ENCODE results near the gene MED9. TPM values are rescaled to one million over a fixed set of nuclear protein-coding genes. Genes with fewer than 3 reads are reported as not detected.

MED9 gene
- total and polyA plus RNA-seq, 4 donors: 6.4 to 12.5 (median 8.8) TPM

- WGBS: 80% methylated on average over 7 of the region's 7 CpGs
- TF ChIP-seq GABPA (IDR thresholded peaks at IDR 0.05 in 1 of 2, conservative IDR thresholded peaks at IDR 0.05 in 1 of 2): no peak
- Histone ChIP-seq H3K27ac (ENCODE audit: low read depth in 1 of 2, low read length in 2 of 2) (no peak overlapping the region), H3K4me1 (ENCODE audit: control insufficient read depth in 4 of 4, insufficient read depth in 4 of 4, low read length in 3 of 4) (peaks cover 2 to 20% (median 11%) of the 10 kb centered on the region in 4 donors), H3K36me3 (ENCODE audit: control insufficient read depth in 4 of 4, insufficient read depth in 3 of 4, low read depth in 1 of 4, low read length in 3 of 4) (no peaks in the 10 kb centered on the region), H3K9ac (ENCODE audit: low read depth in 1 of 2, low read length in 2 of 2) (no peak overlapping the region), H3K9me3 (ENCODE audit: control insufficient read depth in 4 of 4, low read length in 3 of 4) (no peaks in the 10 kb centered on the region), H3K27me3 (ENCODE audit: control insufficient read depth in 4 of 4, insufficient read depth in 4 of 4, low read length in 3 of 4) (no peaks in the 10 kb centered on the region), H3K4me3 (ENCODE audit: low read depth in 1 of 3, low read length in 3 of 3) (no peak overlapping the region)
- DNase-seq (ENCODE audit: low spot score): no peak
These were observed 2.5 kb upstream of the MED9 start for GRCh38 chr17:17474341-17474740.

- H3K9ac ChIP-seq (ENCODE audit: low read depth in 1 of 2, low read length in 2 of 2): no peak overlapping the region
- 98% methylated on average over 3 of the region's 3 CpGs for WGBS
- H3K27me3 ChIP-seq (ENCODE audit: control insufficient read depth in 4 of 4, insufficient read depth in 4 of 4, low read length in 3 of 4): no peaks in the 10 kb centered on the region
- H3K4me1 ChIP-seq (ENCODE audit: control insufficient read depth in 4 of 4, insufficient read depth in 4 of 4, low read length in 3 of 4): peaks cover 4 to 27% (median 11%) of the 10 kb centered on the region in 4 donors
- no peak for DNase-seq (ENCODE audit: low spot score)
- H3K9me3 ChIP-seq (ENCODE audit: control insufficient read depth in 4 of 4, low read length in 3 of 4): no peaks in the 10 kb centered on the region
- no peak overlapping the region for H3K4me3 ChIP-seq (ENCODE audit: low read depth in 1 of 3, low read length in 3 of 3)
- H3K27ac ChIP-seq (ENCODE audit: low read depth in 1 of 2, low read length in 2 of 2): no peak overlapping the region
- TF ChIP-seq JUND (IDR thresholded peaks at IDR 0.05) (no peak), ATF3 (IDR thresholded peaks at IDR 0.05) (no peak), TAF1 (conservative IDR thresholded peaks at IDR 0.05) (no peak), ZBTB33 (IDR thresholded peaks at IDR 0.05) (no peak), RAD21 (IDR thresholded peaks at IDR 0.05) (no peak), FOXA1 (IDR thresholded peaks at IDR 0.05) (no peak), HNF4A (conservative IDR thresholded peaks at IDR 0.05) (no peak)
- peaks cover 0 to 2% (median 0%) of the 10 kb centered on the region in 4 donors for H3K36me3 ChIP-seq (ENCODE audit: control insufficient read depth in 4 of 4, insufficient read depth in 3 of 4, low read depth in 1 of 4, low read length in 3 of 4)
These were observed 2.4 kb downstream of the MED9 start for GRCh38 chr17:17479209-17479608.

- H3K4me1 ChIP-seq (ENCODE audit: control insufficient read depth in 4 of 4, insufficient read depth in 4 of 4, low read length in 3 of 4): peaks cover 4 to 27% (median 11%) of the 10 kb centered on the region in 4 donors
- H3K36me3 ChIP-seq (ENCODE audit: control insufficient read depth in 4 of 4, insufficient read depth in 3 of 4, low read depth in 1 of 4, low read length in 3 of 4): peaks cover 0 to 2% (median 0%) of the 10 kb centered on the region in 4 donors
- no peaks in the 10 kb centered on the region for H3K9me3 ChIP-seq (ENCODE audit: control insufficient read depth in 4 of 4, low read length in 3 of 4)
- H3K27me3 ChIP-seq (ENCODE audit: control insufficient read depth in 4 of 4, insufficient read depth in 4 of 4, low read length in 3 of 4): no peaks in the 10 kb centered on the region
- H3K4me3 ChIP-seq (ENCODE audit: low read depth in 1 of 3, low read length in 3 of 3): no peak overlapping the region
- no peak overlapping the region for H3K27ac ChIP-seq (ENCODE audit: low read depth in 1 of 2, low read length in 2 of 2)
- DNase-seq (ENCODE audit: low spot score): no peak
- no peak overlapping the region for H3K9ac ChIP-seq (ENCODE audit: low read depth in 1 of 2, low read length in 2 of 2)
- WGBS: 87% methylated on average over 6 of the region's 6 CpGs
- TF ChIP-seq MAX (IDR thresholded peaks at IDR 0.05) (no peak), CTCF (IDR thresholded peaks at IDR 0.05; ENCODE audit: low read depth, low read length, missing input control) (no peak), TAF1 (conservative IDR thresholded peaks at IDR 0.05) (no peak), HNF4A (conservative IDR thresholded peaks at IDR 0.05) (no peak), RXRA (IDR thresholded peaks at IDR 0.05) (no peak), REST (IDR thresholded peaks at IDR 0.05) (no peak), RAD21 (IDR thresholded peaks at IDR 0.05) (no peak), YY1 (IDR thresholded peaks at IDR 0.05) (no peak), FOXA2 (IDR thresholded peaks at IDR 0.05) (no peak), FOXA1 (IDR thresholded peaks at IDR 0.05) (no peak), GABPA (IDR thresholded peaks at IDR 0.05 in 1 of 2, conservative IDR thresholded peaks at IDR 0.05 in 1 of 2) (no peak), ATF3 (IDR thresholded peaks at IDR 0.05) (no peak), ZBTB33 (IDR thresholded peaks at IDR 0.05) (no peak), EGR1 (IDR thresholded peaks at IDR 0.05; ENCODE audit: low read depth in 2 of 2) (no peak), HNF4G (IDR thresholded peaks at IDR 0.05) (no peak), SP1 (IDR thresholded peaks at IDR 0.05) (no peak)
These were observed 3.9 kb downstream of the MED9 start for GRCh38 chr17:17480593-17481148.

Measured in liver (tissue), 9 donors.